HG02678 (cell line): Measurements from ENCODE around the gene NSD1.

Experiments used
- ATAC-seq: cut with Tn5 transposase; IDR thresholded peaks from one replicate; pipeline ENCODE4 v1.9.1; 2021; ENCODE audit warnings: mild to moderate bottlenecking, moderate library complexity; ENCODE audit not compliant: unreplicated experiment

Gene NSD1

GRCh38 chr5:177317959-177318377 is 184.4 kb downstream of the NSD1 start:
- ATAC-seq: peak; percentile 48

- ATAC-seq: no peak
Observed at GRCh38 chr5:177319913-177320588, 186.5 kb downstream of the NSD1 start.

GRCh38 chr5:177320879-177321278 is 187.3 kb downstream of the NSD1 start:
- no peak for ATAC-seq

GRCh38 chr5:177325868-177326381 is 192.4 kb downstream of the NSD1 start:
- ATAC-seq: no peak

GRCh38 chr5:177327539-177328522 is 194.3 kb downstream of the NSD1 start:
- no peak for ATAC-seq

GRCh38 chr5:177328545-177329231 is 195.1 kb downstream of the NSD1 start:
- ATAC-seq: no peak

- no peak for ATAC-seq
Observed at GRCh38 chr5:177329883-177330282, 196.3 kb downstream of the NSD1 start.

GRCh38 chr5:177330991-177331842 is 197.6 kb downstream of the NSD1 start:
- ATAC-seq: no peak

GRCh38 chr5:177332031-177332895 is 198.7 kb downstream of the NSD1 start:
- no peak for ATAC-seq

- ATAC-seq: no peak
Observed at GRCh38 chr5:177332896-177333260, 199.3 kb downstream of the NSD1 start.

GRCh38 chr5:177333420-177334154 is 200.0 kb downstream of the NSD1 start:
- no peak for ATAC-seq

- no peak for ATAC-seq
Observed at GRCh38 chr5:177334155-177334551, 200.6 kb downstream of the NSD1 start.

- ATAC-seq: no peak
Observed at GRCh38 chr5:177334781-177335700, 201.5 kb downstream of the NSD1 start.

- no peak for ATAC-seq
Observed at GRCh38 chr5:177335701-177336065, 202.1 kb downstream of the NSD1 start.

- ATAC-seq: no peak
Observed at GRCh38 chr5:177336112-177336511, 202.5 kb downstream of the NSD1 start.

- ATAC-seq: no peak
Observed at GRCh38 chr5:177336603-177337494, 203.3 kb downstream of the NSD1 start.
